HG02571 (cell line): ENCODE measurements around the gene PLEKHS1.
A peak's percentile ranks its signal among the peaks of the same experiment; 100 is the strongest.
"Not testable (repeated sequence)": the region's sequence is repeated elsewhere in the genome, so short reads cannot be mapped to it uniquely, and the experiment has no call there.

Experiments used
- ATAC-seq: cut with Tn5 transposase; IDR thresholded peaks from one replicate; pipeline ENCODE4 v1.9.1; 2021; ENCODE audit warnings: mild to moderate bottlenecking, moderate library complexity; ENCODE audit not compliant: unreplicated experiment

The PLEKHS1 gene

GRCh38 chr10:113782986-113783704 is 31.7 kb downstream of the PLEKHS1 start:
- no peak for ATAC-seq

- peak; percentile 81 for ATAC-seq
Measured at GRCh38 chr10:113788604-113789083, 37.2 kb downstream of the PLEKHS1 start.

- ATAC-seq, result no peak
Measured at GRCh38 chr10:113791691-113792090, 40.2 kb downstream of the PLEKHS1 start.

GRCh38 chr10:113801569-113801968 is 50.1 kb downstream of the PLEKHS1 start:
- ATAC-seq, result no peak

GRCh38 chr10:113802997-113803396 is 51.5 kb downstream of the PLEKHS1 start:
- ATAC-seq, result no peak

GRCh38 chr10:113806503-113806902 is 55.0 kb downstream of the PLEKHS1 start:
- no peak for ATAC-seq

- ATAC-seq, result no peak
Measured at GRCh38 chr10:113808168-113808567, 56.7 kb downstream of the PLEKHS1 start.

GRCh38 chr10:113814700-113815099 is 63.2 kb downstream of the PLEKHS1 start:
- ATAC-seq, result not testable (repeated sequence)

GRCh38 chr10:113819989-113820388 is 68.5 kb downstream of the PLEKHS1 start:
- ATAC-seq, result no peak

GRCh38 chr10:113820507-113820906 is 69.0 kb downstream of the PLEKHS1 start:
- no peak for ATAC-seq

GRCh38 chr10:113821306-113821705 is 69.8 kb downstream of the PLEKHS1 start:
- not testable (repeated sequence) for ATAC-seq

- no peak for ATAC-seq
Measured at GRCh38 chr10:113822174-113822573, 70.7 kb downstream of the PLEKHS1 start.

- ATAC-seq, result no peak
Measured at GRCh38 chr10:113823389-113823788, 71.9 kb downstream of the PLEKHS1 start.

GRCh38 chr10:113825791-113826190 is 74.3 kb downstream of the PLEKHS1 start:
- ATAC-seq, result no peak

GRCh38 chr10:113828567-113828966 is 77.1 kb downstream of the PLEKHS1 start:
- not testable (repeated sequence) for ATAC-seq
